HG03439 (cell line): Measurements from ENCODE around the gene IPO8.
"Not testable (repeated sequence)": the region's sequence is repeated elsewhere in the genome, so short reads cannot be mapped to it uniquely, and the experiment has no call there.

Source experiments
- ATAC-seq: cut with Tn5 transposase; IDR thresholded peaks from one replicate; pipeline ENCODE4 v1.9.1; 2021; ENCODE audit warnings: mild to moderate bottlenecking, moderate library complexity; ENCODE audit not compliant: unreplicated experiment

IPO8 gene

DNA sequence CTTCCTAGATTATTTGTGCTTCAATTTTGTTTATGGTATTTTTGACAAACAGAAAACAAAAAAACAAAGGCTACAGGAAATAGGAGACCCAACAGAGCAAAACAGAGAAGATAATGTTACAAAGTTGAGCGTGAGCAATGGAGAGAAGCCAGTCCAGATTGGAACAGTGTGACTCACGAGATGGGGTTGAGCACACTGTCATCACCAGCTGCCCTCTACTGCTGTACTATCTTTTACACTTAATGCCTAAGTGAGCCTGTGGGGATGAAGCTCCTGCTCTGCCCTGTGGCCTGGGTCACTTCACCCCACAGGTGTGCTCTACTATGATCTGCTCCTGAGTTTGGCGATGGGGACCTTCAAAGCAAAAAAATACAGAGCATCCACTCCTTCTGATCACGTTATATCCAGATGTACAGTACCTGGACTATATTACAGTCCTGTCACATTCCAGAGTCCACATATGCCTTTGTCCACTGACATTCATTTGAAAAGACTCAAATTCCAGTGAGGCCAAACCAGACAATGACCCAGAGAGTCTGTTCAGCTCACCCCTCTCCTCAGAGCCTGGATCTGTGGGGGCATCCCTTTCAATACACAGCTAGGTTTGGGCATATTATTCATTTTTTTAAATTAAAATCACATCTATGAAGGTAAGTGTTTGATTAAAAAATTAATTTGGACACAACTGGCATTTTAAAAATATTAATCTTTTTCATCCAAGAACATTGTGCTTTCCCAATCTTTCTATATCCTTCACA is 4.4 kb downstream of the IPO8 start:
- ATAC-seq = no peak

DNA sequence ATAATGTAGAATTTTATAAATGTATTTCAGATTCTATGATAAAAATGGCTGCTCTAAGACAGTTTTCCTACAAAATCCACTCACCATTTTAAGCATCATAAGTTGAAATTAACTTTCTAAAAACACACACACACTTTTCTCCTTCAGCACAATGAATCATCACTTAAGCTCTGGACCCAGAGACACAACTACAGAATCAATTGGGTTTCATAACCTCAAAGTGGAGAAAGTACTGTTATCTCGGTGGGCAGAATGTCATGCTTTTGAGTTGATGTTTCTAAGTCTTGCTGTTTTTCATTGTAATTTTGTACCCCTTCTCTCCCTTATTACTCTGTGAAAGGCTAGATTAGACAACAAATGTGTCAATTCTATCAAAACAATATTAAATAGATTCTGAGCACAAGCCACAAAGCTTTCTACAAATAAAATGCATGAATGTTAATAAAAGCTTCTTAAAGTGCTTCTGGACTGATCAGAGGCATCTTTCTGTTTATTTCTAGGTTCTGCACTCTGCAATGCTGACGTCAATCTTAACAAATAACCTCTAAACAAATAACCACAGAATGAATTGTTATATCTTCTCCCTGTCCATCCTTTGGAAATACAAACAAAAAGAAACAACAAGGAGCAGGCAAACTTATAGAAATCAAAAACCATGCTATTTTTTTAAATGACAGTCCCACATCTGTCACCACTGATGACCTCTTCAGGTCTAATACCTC is 8.2 kb downstream of the IPO8 start:
- no peak for ATAC-seq

DNA sequence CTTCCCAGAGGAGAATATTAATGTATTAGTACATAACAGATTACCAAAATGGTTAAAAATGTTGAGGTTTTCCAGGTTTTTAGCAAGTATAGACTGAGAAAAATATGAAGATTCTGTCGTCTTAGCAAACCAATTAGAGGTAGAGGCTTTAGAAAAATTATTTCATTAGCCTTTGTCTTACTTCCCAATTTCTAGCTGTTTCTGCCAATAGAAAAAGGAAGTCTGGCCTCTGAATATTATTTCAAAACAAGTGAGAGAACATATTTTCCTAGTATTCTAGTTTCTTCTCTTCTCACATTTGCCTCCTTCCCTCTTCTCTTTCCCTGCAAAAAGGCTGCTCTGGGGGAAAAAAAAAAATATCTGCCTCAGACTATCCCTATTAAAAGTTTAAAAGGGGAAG is 16.4 kb downstream of the IPO8 start:
- ATAC-seq = no peak

DNA sequence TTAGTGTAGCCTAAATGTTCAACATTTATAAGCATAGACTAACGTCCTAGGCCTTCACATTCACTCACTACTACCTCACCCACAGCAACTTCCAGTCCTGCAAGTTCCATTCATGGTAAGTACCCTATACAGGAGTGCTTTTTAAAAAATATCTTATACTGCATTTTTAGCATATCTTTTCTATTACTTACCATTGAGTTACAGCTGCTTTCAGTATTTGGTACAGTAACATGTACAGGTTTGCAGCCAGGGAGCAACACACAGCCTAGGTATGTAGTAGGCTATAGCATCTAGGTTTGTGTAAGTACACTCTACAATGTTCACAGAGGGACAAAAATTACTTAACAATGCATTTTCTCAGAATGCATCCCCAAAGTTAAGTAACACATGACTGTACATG is 17.4 kb downstream of the IPO8 start:
- ATAC-seq = no peak

DNA sequence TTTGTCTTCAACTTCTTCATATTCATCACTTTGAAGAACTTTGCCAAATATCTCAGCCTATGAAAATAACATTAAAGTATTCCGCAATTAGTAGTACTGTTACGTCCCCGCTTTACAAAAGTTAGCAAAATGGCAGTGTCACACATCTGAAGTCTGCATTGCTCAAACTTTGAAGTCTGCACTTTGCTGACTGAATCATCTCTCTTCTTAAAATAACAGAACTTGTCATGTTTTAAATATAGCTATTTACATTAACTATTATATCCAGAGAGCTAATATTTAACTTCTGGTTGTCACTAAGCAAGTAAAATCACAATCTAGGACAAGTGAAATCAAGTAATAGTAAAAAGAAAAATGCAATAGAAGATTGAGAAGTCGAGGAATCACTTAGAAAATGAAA is 34.5 kb downstream of the IPO8 start:
- no peak for ATAC-seq

DNA sequence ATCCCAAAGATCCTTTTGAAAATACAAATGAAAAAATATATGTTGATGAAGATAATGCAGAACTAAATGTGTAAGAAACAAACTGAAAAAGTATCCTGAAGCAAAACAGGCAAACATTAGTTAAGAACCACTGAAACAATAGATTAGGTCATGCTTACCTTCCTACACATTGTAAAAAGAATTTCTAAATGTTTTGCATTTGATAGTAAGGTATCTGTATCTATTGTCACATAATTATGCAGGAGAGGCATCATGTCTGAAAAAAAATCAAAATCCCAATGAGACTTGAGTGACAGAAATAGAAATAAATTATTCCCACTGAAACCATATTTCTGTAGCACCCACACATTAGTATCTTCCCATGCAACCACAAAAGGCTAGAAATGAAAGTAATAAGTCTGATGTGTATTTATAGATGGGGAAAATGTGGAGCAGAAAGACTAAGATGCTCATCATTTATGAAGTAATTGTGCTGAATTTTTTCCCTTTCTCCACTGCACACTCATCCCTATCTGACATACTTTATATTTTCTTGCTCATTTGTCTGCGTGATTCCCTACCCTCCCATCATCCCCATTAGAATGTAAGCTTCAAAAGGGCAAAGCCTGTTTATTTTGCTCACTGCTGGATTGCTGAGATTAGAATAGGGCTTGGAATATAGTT is 43.5 kb downstream of the IPO8 start:
- no peak for ATAC-seq

DNA sequence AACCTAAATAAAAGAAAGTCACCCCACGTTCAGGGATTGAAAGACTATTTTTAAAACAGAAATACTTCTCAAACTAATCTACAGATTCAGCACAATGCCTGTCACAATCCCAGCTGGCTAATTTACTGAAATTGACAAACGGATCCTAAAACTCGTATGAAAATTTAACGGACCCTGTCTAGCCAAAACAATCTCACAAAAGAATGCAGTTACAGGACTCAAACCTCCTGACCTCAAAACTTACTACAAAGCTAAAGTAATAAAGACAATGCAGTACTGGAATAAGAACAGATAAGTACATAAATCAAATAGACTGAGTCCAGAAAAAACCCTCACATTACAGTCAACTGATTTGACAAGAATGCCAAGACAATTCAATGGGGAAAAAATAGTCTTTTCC is 48.8 kb downstream of the IPO8 start:
- no peak for ATAC-seq

DNA sequence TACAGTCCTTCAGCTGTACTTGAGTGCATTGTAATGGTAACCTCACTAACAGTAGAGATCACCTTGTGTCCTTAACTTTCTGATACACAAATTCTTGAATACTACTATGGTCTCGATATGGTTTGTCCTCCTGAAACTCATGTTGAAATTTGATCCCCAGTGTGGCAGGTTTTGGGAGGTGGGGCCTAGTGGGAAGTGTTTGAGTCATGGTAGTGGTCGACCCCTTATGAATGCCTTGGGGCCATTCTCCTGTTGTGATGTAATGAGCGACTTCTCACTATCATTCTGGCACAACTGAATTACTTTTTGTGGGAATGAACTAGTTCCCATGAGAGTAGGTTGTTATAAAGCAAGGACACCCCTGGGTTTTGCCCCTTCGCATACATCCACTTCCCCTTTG is 52.3 kb downstream of the IPO8 start:
- ATAC-seq = no peak

DNA sequence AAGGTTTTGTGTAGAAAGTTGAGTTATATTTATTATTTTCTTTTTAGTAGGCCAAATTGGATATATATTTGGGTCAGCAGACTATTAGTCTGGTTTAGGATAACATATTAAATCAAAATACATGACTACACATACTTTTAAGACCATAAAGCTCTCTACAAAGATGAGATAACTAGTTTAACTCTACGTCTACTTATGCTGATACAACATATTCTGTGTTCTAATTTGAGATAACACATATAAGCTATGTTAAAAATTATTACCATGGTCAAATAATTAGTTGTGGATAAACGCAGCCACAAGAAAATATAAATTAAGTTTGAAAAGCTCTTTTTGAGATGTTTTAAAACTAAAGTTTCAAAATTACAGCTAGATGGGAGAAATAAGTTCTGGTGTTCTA is 55.3 kb downstream of the IPO8 start:
- ATAC-seq = no peak

DNA sequence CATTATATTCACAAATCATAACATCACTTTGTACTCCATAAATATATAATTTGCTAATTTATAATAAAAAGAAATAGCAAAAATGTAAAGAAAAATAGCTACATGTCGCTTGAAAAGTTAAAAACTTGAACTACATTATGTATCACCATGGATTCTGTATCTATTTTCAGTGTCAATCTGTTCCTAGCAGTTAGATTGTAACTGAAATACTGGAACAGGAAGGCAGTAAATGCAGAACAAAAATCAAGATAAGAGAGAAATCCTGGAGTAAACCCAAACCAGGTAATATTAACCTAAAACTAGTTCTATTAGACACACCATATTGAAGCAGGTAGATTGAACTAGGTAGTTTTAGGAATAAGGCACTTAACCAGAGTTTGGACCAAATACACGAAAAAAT is 60.3 kb downstream of the IPO8 start:
- no peak for ATAC-seq

DNA sequence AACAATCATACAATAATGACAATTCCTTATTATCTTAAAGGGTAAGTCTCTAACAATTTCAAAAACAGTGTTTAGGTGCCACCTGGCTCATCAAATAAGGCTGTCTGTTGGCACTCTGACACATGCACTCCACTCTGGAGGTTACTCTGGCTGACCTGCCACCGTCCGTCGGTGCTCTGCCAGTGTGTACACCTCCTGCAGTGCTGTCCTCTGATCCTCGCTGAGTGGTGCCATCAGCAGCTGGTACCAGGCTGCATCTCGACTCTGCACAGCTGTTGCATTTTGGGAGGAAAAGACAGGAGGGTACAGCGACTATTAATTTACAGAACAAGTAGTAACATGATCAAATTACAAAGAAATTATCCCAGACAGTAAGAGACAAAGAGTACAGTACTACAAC is 63.9 kb downstream of the IPO8 start:
- ATAC-seq = no peak

DNA sequence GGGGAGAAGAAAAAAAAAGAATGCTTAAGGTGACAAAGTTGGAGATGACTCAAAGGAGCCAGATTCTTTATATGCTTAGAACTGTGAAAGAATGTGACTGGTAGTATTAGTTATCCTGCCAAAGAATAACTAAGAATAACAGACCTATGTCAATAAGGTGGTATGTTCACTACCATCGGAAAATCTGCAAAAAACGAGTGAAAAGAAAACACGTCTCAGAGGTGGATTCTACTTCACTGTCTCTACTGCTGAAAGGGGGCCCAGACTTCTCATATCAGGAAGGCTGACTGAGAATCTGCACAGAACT is 64.7 kb downstream of the IPO8 start:
- ATAC-seq = no peak

DNA sequence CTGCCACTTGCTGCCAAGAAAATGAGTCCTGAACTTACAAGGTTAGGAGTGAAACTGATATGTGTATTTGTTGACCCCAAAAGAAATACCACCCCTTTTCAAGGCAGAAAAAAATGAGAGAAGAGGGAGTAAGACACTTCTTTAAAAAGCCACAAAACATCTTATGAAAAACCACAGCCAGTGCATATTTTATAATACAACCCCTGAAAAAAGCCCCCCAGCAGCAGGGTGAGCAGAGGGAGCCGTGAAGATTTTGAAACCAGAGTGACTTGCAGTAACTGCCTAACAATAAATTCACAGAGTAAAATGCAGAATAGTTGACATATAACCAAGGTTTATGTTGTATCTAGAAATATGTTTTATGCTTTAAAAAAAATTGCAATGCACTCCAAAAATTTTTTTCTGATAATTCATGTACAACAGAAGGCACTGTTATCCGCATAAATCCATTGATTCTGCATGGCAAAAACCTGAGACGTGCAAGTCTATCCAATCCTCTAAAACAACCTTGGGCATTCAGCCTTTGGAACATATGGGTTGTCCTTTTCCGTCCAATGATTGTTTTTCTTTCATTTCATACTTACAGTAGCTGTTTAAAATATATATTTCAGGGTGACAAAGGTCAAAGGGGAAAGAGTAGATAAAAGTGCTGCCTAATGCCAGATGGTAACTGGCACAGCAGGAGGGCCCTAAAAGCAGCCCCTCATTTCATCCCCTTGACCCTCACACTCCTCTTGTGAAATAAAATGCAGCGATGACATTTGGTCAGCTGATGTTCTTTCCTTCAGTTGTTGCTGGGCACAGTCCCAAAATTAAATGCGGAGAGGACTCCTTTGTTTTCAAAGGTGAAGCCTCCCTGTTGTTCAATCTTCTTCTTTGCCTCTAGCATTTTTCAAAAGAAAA is 65.3 kb downstream of the IPO8 start:
- ATAC-seq = no peak

DNA sequence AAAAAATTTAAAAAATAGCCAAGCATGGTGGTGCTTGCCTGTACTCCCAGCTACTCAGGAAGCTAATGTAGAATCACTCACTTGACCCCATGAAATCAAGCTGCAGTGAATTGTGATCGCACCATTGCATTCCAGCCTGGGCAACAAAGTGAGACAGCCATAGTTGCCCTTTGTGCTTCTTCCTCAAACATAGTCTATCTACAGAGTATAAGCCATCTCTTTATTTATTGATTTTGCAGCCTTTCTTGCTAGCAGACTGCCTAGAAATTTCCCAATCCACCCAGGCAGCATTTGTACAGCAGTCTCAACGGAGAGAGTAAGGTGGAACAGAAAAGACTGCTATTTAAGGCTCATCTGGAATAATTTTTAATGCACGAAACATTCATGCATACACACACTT is 68.8 kb downstream of the IPO8 start:
- no peak for ATAC-seq

DNA sequence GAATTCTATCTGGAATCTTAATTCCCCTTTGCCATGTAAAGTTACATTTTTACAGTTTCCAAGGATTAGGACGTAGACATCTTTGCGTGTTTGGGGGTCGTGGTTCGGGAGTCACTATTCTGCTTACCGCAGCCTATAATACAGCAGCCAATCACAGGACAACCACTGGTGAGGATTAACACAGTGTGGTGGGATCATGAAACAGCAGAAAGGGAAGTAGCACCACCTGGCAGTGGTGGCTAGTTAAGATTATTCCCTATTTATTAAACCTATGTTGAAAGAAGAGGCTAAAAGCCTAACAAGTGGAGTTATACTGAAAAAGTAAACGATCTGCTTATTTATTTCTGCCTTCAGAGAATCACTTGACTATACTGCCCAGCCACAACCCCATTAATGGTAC is 71.7 kb downstream of the IPO8 start:
- no peak for ATAC-seq

DNA sequence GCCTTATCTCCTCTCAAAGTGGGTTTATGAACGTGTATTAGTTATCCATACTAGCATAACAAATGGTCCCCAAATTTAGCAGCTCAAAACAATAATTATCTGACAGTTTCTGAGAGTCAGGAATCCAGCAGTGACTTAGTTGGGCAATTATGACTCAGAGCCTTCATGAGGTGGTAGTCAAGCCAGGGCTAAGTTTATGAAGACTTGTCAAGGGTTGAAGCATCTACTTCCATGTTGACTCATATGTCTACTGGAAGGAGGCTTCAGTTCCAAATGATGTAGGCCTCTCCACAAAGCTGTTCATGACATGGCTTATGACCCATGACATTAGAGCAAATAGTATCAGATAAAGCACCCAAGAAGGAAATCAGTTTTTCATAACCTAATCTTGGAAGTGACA is 73.2 kb downstream of the IPO8 start:
- ATAC-seq = peak; percentile 65

DNA sequence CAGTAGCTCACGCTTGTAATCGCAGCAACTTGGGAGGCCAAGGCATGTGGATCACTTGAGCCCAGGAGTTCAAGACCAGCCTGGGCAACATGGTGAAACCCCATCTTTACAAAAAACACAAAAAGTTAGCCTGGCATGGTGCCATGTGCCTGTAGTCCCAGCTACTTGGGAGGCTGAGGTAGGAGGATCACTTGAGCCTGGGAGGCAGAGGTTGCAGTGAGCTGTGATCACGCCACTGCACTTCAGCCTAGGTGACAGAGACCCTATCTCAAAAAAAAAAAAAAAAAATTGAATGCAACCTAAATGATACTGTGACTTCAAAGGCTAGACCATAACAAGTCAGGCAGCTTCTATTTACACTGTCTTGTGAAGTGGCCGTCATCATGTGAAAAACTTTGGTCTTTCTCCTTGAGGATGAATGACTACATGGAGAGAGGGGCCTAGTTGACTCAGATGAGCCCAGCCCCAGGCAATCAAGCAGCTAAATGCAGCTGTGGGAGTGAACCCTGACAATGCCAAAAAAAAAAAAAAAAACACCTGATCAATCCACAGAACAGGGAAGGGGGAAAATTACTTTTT is 73.9 kb downstream of the IPO8 start:
- not testable (repeated sequence) for ATAC-seq

DNA sequence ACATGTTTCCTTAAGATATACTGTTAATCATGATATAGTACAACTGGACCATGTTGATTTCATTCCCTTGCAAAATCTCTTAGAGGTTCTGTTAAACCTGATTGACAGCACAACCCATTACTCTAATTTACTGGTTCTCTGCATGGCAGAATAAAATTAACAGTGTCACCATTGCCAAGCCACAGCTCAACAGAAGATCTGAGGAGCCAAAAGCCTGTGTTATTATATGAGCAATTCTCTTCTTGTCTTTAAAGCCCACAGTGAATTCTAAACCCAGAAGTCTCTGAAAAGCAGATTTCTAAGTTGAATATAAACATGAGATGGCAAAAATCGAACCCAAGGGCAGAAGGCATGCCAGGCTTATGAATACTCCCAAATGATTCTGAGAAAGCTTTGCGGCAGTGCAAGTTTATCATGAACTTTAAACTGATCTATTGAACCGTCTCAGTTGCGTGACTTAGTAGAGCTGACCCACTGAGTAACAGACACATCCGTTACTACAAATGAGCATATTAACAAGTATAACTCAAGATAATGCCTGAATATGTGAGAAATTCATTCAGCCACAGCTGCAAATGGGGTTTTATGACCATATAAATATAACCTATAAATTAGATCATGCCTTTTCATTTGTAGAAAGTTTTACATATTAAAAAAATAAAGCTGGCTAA is 78.2 kb downstream of the IPO8 start:
- no peak for ATAC-seq

DNA sequence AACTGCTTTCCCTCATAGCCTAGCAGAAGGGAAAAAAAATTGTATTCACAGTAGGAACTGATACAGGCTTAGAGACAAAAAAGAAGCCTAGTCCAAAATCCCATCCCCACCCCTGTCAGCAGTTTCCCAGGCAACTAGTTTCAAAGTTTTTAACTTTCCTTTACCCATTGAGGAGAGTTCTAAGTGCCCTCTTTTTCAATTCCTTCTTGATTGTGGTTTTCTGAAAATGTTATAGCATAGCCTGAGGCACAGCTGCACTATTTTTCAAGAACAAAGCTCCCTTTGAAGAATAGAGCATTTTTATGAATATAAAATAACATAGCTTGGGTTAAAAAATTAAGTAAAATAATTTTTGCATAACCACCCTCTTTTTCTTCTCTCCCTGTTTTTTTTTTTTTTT is 81.6 kb downstream of the IPO8 start:
- no peak for ATAC-seq

DNA sequence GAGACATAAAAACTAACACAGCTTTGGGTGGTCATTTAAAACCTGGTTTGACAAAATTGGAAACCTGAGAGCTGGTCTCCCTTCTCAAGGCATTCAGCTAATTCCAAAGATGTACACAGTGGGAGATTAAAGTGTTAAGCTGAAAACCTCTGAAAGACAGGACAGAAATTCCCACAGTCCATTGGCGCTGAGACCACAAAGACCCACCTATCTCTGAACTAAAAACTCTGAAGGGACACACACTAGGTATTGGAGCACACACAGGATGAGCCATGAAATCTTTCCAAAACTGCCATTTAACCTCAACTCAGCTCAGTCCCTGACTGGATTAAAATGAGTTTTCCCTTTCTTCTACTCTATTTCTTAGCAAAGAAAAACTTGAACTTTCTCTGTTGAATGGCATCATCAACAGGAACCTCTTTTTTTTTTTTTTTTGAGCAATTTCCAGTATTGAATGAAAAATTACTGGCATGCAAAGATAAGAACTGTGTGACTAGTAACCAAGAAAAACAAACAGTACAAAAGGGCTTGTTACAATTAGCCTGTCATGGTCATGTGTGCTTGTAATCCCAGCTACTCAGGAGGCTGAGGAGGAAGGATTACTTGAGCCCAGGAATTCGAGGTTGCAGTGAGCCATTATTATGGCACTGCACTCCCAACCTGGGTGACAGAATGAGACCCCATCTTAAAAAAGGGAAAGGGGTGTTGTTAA is 82.4 kb downstream of the IPO8 start:
- no peak for ATAC-seq
